HepG2 (cell line): ENCODE results near the gene RRBP1. TPM values are rescaled to one million over a fixed set of nuclear protein-coding genes. Genes with fewer than 3 reads are reported as not detected.

Source experiments
- ARID4A ChIP-seq: sonication (generic); formaldehyde crosslinking; IDR thresholded peaks from 2 replicates; pipeline ENCODE4 v1.5.0; 2020; ENCODE audit warnings: mild to moderate bottlenecking, missing genetic modification reagents, borderline replicate concordance
- JDP2 ChIP-seq: sonication (generic); formaldehyde crosslinking; IDR thresholded peaks from 2 replicates; pipeline ENCODE4 v1.8.1; 2022; ENCODE audit warnings: missing genetic modification reagents, borderline replicate concordance
- KAT2B ChIP-seq: fragments of 150-350 bp; IDR thresholded peaks from 2 replicates; pipeline ENCODE4 v1.6.1; 2014; ENCODE audit warnings: low read depth, low read length, borderline replicate concordance
- PAWR ChIP-seq: sonication (generic); formaldehyde crosslinking; IDR thresholded peaks from 2 replicates; pipeline ENCODE4 v1.4.0; 2020; ENCODE audit warnings: missing genetic modification reagents, mild to moderate bottlenecking, borderline replicate concordance
- PHF20 ChIP-seq: sonication (generic); formaldehyde crosslinking; IDR thresholded peaks from 2 replicates; pipeline ENCODE4 v1.5.0; 2020; ENCODE audit warnings: mild to moderate bottlenecking, missing genetic modification reagents
- PHF5A ChIP-seq: IDR thresholded peaks from one replicate; pipeline ENCODE4 v1.6.1; 2018; ENCODE audit warnings: low read depth, missing genetic modification reagents; ENCODE audit not compliant: unreplicated experiment
- POLR2AphosphoS2 ChIP-seq: IDR thresholded peaks from 2 replicates; pipeline ENCODE4 v1.6.1; 2011; ENCODE audit warnings: low read depth, low read length, improper control_type of control experiment
- SALL1 ChIP-seq: sonication (generic); formaldehyde crosslinking; IDR thresholded peaks from 2 replicates; pipeline ENCODE4 v1.8.0; 2022; ENCODE audit warnings: mild to moderate bottlenecking, missing genetic modification reagents
- SP2 ChIP-seq: sonication (generic); formaldehyde crosslinking; IDR thresholded peaks from 2 replicates; pipeline ENCODE4 v1.5.1; 2020; ENCODE audit warnings: mild to moderate bottlenecking, missing genetic modification reagents
- THAP9 ChIP-seq: sonication (generic); formaldehyde crosslinking; IDR thresholded peaks from 2 replicates; pipeline ENCODE4; 2020; ENCODE audit warnings: missing genetic modification reagents, mild to moderate bottlenecking, borderline replicate concordance
- ZBTB21 ChIP-seq: sonication (generic); formaldehyde crosslinking; IDR thresholded peaks from 2 replicates; pipeline ENCODE4 v1.4.0; 2020; ENCODE audit warnings: missing genetic modification reagents
- ZNF101 ChIP-seq: sonication (generic); formaldehyde crosslinking; IDR thresholded peaks from 2 replicates; pipeline ENCODE4 v1.4.0; 2020; ENCODE audit warnings: mild to moderate bottlenecking, low read depth, missing genetic modification reagents, borderline replicate concordance
- ZNF280D ChIP-seq: sonication (generic); formaldehyde crosslinking; IDR thresholded peaks from 2 replicates; pipeline ENCODE4 v1.5.1; 2020; ENCODE audit warnings: mild to moderate bottlenecking, missing genetic modification reagents
- ZNF326 ChIP-seq: sonication (generic); formaldehyde crosslinking; IDR thresholded peaks from 2 replicates; pipeline ENCODE4 v1.4.0; 2020; ENCODE audit warnings: missing genetic modification reagents, borderline replicate concordance
- ZNF713 ChIP-seq: sonication (generic); formaldehyde crosslinking; IDR thresholded peaks from 2 replicates; pipeline ENCODE4 v1.4.0; 2020; ENCODE audit warnings: mild to moderate bottlenecking, missing genetic modification reagents
- ZNF784 ChIP-seq: sonication (generic); formaldehyde crosslinking; IDR thresholded peaks from 2 replicates; pipeline ENCODE4 v1.5.1; 2020; ENCODE audit warnings: missing genetic modification reagents, mild to moderate bottlenecking, borderline replicate concordance
- ZSCAN29 ChIP-seq: sonication (generic); formaldehyde crosslinking; conservative IDR thresholded peaks from 2 replicates; pipeline ENCODE4 v1.4.0; 2020; ENCODE audit warnings: mild to moderate bottlenecking, missing genetic modification reagents
- polyA plus RNA-seq, 8 experiments: library from polyadenylated mRNA; depleted of rRNA in 3 of 8; stranded (reverse) in 7 of 8; unstranded in 1 of 8; fragments of >200 nt; fragmentation: Illumina TruSeq in 4 of 8; extraction: Trizol in 4 of 8; gene quantifications; 2 replicates each; pipeline versions ENCODE4 v1.2.1 to v1.2.3, GENCODE V29; 2011 to 2016; ENCODE audit warnings: low read depth in 4 of 8, missing spikeins in 1 of 8, mixed read lengths in 1 of 8; ENCODE audit not compliant: insufficient read depth in 1 of 8
- total RNA-seq, 5 experiments: library from RNA; depleted of rRNA; stranded (reverse); fragments of >200 nt; fragmentation: Illumina TruSeq; extraction: Trizol; gene quantifications; 2 replicates each; pipeline ENCODE4 v1.2.3, GENCODE V29; 2016; ENCODE audit warnings: low read depth in 1 of 5

RRBP1 gene
- total and polyA plus RNA-seq, 2 of the 13 experiments (the other 11 are each of a cell fraction or from before 2014, with no cell fraction given): 150 to 222 TPM

GRCh38 chr20:17684077-17684888 is 2.2 kb upstream of the RRBP1 start (continued):
- TF ChIP-seq THAP9 (CRISPR knock-in tag): peak; percentile 62; the same call in 1 of the 2 replicates
- peak; percentile 76; the same call in 1 of the 2 replicates for TF ChIP-seq ARID4A (CRISPR knock-in tag)
- TF ChIP-seq POLR2AphosphoS2: no peak
- no peak for TF ChIP-seq KAT2B
- TF ChIP-seq ZNF713: peak; percentile 38; the same call in 1 of the 2 replicates
- TF ChIP-seq PHF5A: peak; percentile 80
- TF ChIP-seq ZNF101 (CRISPR knock-in tag): no peak
- TF ChIP-seq PAWR (CRISPR knock-in tag): no peak
- peak; percentile 36; the same call in 1 of the 2 replicates for TF ChIP-seq SP2
- peak; percentile 71 for TF ChIP-seq PHF20
- TF ChIP-seq ZNF280D (CRISPR knock-in tag): peak; percentile 89
- no peak for TF ChIP-seq ZNF326 (CRISPR knock-in tag)
- peak; percentile 98 for TF ChIP-seq SALL1 (CRISPR knock-in tag)
- no peak for TF ChIP-seq JDP2 (CRISPR knock-in tag)
- peak; percentile 86 for TF ChIP-seq ZSCAN29 (CRISPR knock-in tag)
- TF ChIP-seq ZNF784 (CRISPR knock-in tag): no peak
- TF ChIP-seq ZBTB21 (CRISPR knock-in tag): peak; percentile 65; the same call in 1 of the 2 replicates
